Raji (cell line): ENCODE results near the gene RPRML.

Experiments used
- POLR2A ChIP-seq: IDR thresholded peaks from 2 replicates; pipeline ENCODE4 v1.6.1; 2011; ENCODE audit warnings: low read depth, low read length, control low read depth; ENCODE audit not compliant: insufficient read depth

The RPRML gene

GRCh38 chr17:46929413-46929812 lies 49.6 kb downstream of the RPRML start:
- no peak for TF ChIP-seq POLR2A

DNA sequence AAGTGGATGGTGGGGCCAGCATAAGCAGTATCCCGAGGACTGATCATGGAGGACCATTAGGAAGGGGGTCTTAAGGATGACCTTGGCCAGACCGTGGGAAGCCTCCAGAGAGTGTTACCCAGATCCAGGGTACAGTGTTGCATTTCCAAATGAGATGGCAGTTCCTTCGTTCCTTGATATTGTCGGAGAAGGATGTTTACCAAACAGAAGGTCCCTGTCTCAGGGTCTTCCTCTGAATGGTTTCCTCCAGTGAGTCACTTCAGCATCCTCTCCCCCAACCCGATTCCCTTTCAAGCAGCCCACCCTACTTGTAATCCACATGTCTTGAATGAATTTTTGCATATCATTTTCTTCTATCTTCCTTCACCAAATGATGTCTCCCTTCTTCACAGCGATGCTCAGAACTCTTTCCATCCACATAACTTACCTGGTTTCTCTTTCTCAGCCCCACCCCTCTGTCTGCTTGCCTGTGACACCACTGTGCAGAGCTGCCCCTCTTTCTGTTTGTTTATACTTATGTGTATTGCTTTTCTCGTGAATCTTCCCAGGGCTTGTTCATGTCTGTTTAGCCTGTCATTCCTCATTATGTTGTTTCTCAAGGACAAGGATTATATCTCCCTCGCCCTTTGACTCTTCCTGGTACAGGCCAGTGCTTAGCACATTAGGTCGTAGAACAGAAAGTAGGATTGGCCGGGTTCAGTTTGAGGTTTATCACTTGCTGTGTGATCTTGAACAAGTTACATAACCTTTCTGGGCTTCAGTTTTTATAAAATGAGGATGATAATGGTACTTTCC lies 50.4 kb downstream of the RPRML start:
- TF ChIP-seq POLR2A, result no peak
